IMR-90 (cell line): Measurements from ENCODE around the gene MEGF6. TPM values are rescaled to one million over a fixed set of nuclear protein-coding genes. Genes with fewer than 3 reads are reported as not detected.

Experiments
- ATAC-seq: fragments of 200-7000 bp; cut with Tn5 transposase; 2 replicates; pipeline ENCODE4 v1.9.1; 2020; ENCODE audit warnings: low read depth, mild to moderate bottlenecking, moderate library complexity
- BruUV-seq: library from RNA; stranded (reverse); fragments of 400-500 nt; replicated peaks from 2 replicates; lab custom pipeline; 2021; lab: Mats Ljungman, UMichigan
- CTCF ChIA-PET: fragments of 300-600 bp; formaldehyde crosslinking; extraction: SDS; loops from one replicate; lab custom pipeline; 2021; ENCODE audit warnings: antibody characterized with exemption; lab: Yijun Ruan, JAX
- POLR2A ChIA-PET: fragments of 300-600 bp; sonication (Branson Sonifier 250); formaldehyde crosslinking; loops from one replicate; lab custom pipeline; 2022; ENCODE audit warnings: antibody characterized with exemption; ENCODE audit not compliant: unreplicated experiment; lab: Charles Lee
- DNase-seq: peaks from one replicate; pipeline ENCODE4 v3.0.0; 2013
- H2AFZ ChIP-seq: replicated peaks from 2 replicates; pipeline ENCODE3; 2013; ENCODE audit warnings: low read length, mild to moderate bottlenecking; ENCODE audit not compliant: poor library complexity
- H2AK5ac ChIP-seq: 2 replicates; pipeline ENCODE4 v1.6.1; 2013; ENCODE audit warnings: low read depth, low read length, inconsistent platforms
- H2AK9ac ChIP-seq: replicated peaks from 2 replicates; pipeline ENCODE3; 2013; ENCODE audit warnings: mild to moderate bottlenecking, low read depth, low read length, moderate library complexity; ENCODE audit not compliant: poor library complexity
- H2BK120ac ChIP-seq: 2 replicates; pipeline ENCODE4 v1.6.1; 2013; ENCODE audit warnings: low read depth, low read length, inconsistent platforms
- H2BK15ac ChIP-seq: 3 replicates; pipeline ENCODE4 v1.6.1; 2013; ENCODE audit warnings: low read depth, low read length, inconsistent platforms
- H2BK20ac ChIP-seq: 2 replicates; pipeline ENCODE4 v1.6.1; 2013; ENCODE audit warnings: low read depth, mild to moderate bottlenecking, inconsistent platforms, low read length, moderate library complexity
- H2BK5ac ChIP-seq: 2 replicates; pipeline ENCODE4 v1.6.1; 2013; ENCODE audit warnings: mild to moderate bottlenecking, low read depth, low read length, inconsistent platforms; ENCODE audit not compliant: poor library complexity, severe bottlenecking
- H3K14ac ChIP-seq: replicated peaks from 2 replicates; pipeline ENCODE4 v1.6.1; 2013; ENCODE audit warnings: low read depth, low read length, inconsistent platforms
- H3K18ac ChIP-seq: 2 replicates; pipeline ENCODE4 v1.6.1; 2013; ENCODE audit warnings: low read depth, low read length, control low read depth
- H3K23ac ChIP-seq: 2 replicates; pipeline ENCODE4 v1.6.1; 2013; ENCODE audit warnings: low read depth, low read length, inconsistent platforms
- H3K27ac ChIP-seq: 2 replicates; pipeline ENCODE4 v1.5.1; 2013; ENCODE audit warnings: mild to moderate bottlenecking, control low read depth, low read length; ENCODE audit not compliant: insufficient read depth
- H3K27me3 ChIP-seq: 2 replicates; pipeline ENCODE4 v1.6.1; 2013; ENCODE audit warnings: low read length; ENCODE audit not compliant: control insufficient read depth, insufficient read depth
- H3K36me3 ChIP-seq: 2 replicates; pipeline ENCODE4 v1.6.1; 2013; ENCODE audit warnings: low read length, mixed read lengths; ENCODE audit not compliant: control insufficient read depth, insufficient read depth
- H3K4ac ChIP-seq: 2 replicates; pipeline ENCODE4 v1.6.1; 2013; ENCODE audit warnings: low read depth, low read length, inconsistent platforms
- H3K4me1 ChIP-seq: 2 replicates; pipeline ENCODE4 v1.6.1; 2013; ENCODE audit warnings: low read length, mixed read lengths; ENCODE audit not compliant: control insufficient read depth, insufficient read depth
- H3K4me2 ChIP-seq: 2 replicates; pipeline ENCODE4 v1.6.1; 2013; ENCODE audit warnings: low read depth, mild to moderate bottlenecking, control low read depth, low read length, moderate library complexity
- H3K4me3 ChIP-seq: 2 replicates; pipeline ENCODE4 v1.5.1; 2013; ENCODE audit warnings: low read depth, mild to moderate bottlenecking, control low read depth, low read length, moderate library complexity; ENCODE audit not compliant: insufficient read depth
- H3K56ac ChIP-seq: 2 replicates; pipeline ENCODE4 v1.6.1; 2013; ENCODE audit warnings: low read length, inconsistent platforms; ENCODE audit not compliant: insufficient read depth; ENCODE audit errors: extremely low read depth
- H3K79me1 ChIP-seq, 2 experiments: 2 replicates each; pipeline ENCODE4 v1.6.1; 2013; ENCODE audit warnings: low read length in 2 of 2, inconsistent platforms in 1 of 2, low read depth in 1 of 2
- H3K9ac ChIP-seq: 2 replicates; pipeline ENCODE4 v1.6.1; 2013; ENCODE audit warnings: low read depth, low read length, control low read depth
- H3K9me1 ChIP-seq: 2 replicates; pipeline ENCODE4 v1.6.1; 2013; ENCODE audit warnings: low read length, inconsistent platforms; ENCODE audit not compliant: insufficient read depth
- H3K9me3 ChIP-seq: 2 replicates; pipeline ENCODE4 v1.6.1; 2013; ENCODE audit warnings: low read length; ENCODE audit not compliant: control insufficient read depth, insufficient read depth
- H4K20me1 ChIP-seq: 2 replicates; pipeline ENCODE4 v1.6.1; 2013; ENCODE audit warnings: low read length, inconsistent platforms; ENCODE audit not compliant: insufficient read depth
- H4K5ac ChIP-seq: 2 replicates; pipeline ENCODE4 v1.6.1; 2013; ENCODE audit warnings: mild to moderate bottlenecking, low read depth, low read length, control low read depth
- H4K8ac ChIP-seq, 2 experiments: 2 replicates each; pipeline ENCODE4 v1.6.1; 2013; ENCODE audit warnings: low read depth in 2 of 2, low read length in 2 of 2, control low read depth in 1 of 2, inconsistent platforms in 1 of 2
- H4K91ac ChIP-seq: 2 replicates; pipeline ENCODE4 v1.6.1; 2013; ENCODE audit warnings: low read depth, low read length, inconsistent platforms; ENCODE audit not compliant: insufficient read depth
- BHLHE40 ChIP-seq: fragments of 150-350 bp; IDR thresholded peaks from 2 replicates; pipeline ENCODE4 v1.6.1; 2016; ENCODE audit warnings: mild to moderate bottlenecking, low read depth, low read length
- CEBPB ChIP-seq: IDR thresholded peaks from 2 replicates; pipeline ENCODE4 v1.6.1; 2012; ENCODE audit warnings: low read depth, low read length, improper control_type of control experiment
- CHD1 ChIP-seq: IDR thresholded peaks from 2 replicates; pipeline ENCODE4 v1.6.1; 2012; ENCODE audit warnings: low read depth, low read length, improper control_type of control experiment
- CTCF ChIP-seq: conservative IDR thresholded peaks from 2 replicates; pipeline ENCODE4 v1.5.1; 2012; ENCODE audit warnings: mild to moderate bottlenecking, low read depth, low read length, improper control_type of control experiment
- FOS ChIP-seq: fragments of 150-350 bp; IDR thresholded peaks from 2 replicates; pipeline ENCODE4 v1.6.1; 2016; ENCODE audit warnings: low read depth, low read length
- MAZ ChIP-seq: IDR thresholded peaks from 2 replicates; pipeline ENCODE4 v1.6.1; 2012; ENCODE audit warnings: low read depth, mild to moderate bottlenecking, low read length, improper control_type of control experiment, moderate library complexity, borderline replicate concordance
- NFE2L2 ChIP-seq: fragments of 150-350 bp; IDR thresholded peaks from 2 replicates; pipeline ENCODE4 v1.6.1; 2016; ENCODE audit warnings: low read depth, mild to moderate bottlenecking, low read length
- RAD21 ChIP-seq: IDR thresholded peaks from 2 replicates; pipeline ENCODE4 v1.6.1; 2012; ENCODE audit warnings: low read length, improper control_type of control experiment
- RCOR1 ChIP-seq: IDR thresholded peaks from 2 replicates; pipeline ENCODE4 v1.6.1; 2012; ENCODE audit warnings: mild to moderate bottlenecking, low read length, improper control_type of control experiment; ENCODE audit not compliant: insufficient replicate concordance
- RFX5 ChIP-seq: IDR thresholded peaks from 2 replicates; pipeline ENCODE4 v1.8.0; 2012; ENCODE audit warnings: low read depth, mild to moderate bottlenecking, low read length, moderate library complexity
- SMC3 ChIP-seq: fragments of 150-350 bp; IDR thresholded peaks from 2 replicates; pipeline ENCODE4 v1.6.1; 2016; ENCODE audit warnings: low read depth, mild to moderate bottlenecking, antibody characterized with exemption, low read length, moderate library complexity
- WGBS, 2 experiments: methylation state at CpG; one replicate each; pipeline versions ENCODE4 v1.1.5 to v1.1.7; 2013; ENCODE audit warnings: missing lambda C conversion rate in 2 of 2; ENCODE audit not compliant: insufficient read length in 1 of 2; ENCODE audit errors: extremely low coverage in 2 of 2; 5-methylcytosine and 5-hydroxymethylcytosine counted together
- dilution Hi-C: fragments of 300-500 bp; cut with HindIII; formaldehyde crosslinking; loops from one replicate; pipeline ENCODE4 v1.14.3; 2018; ENCODE audit warnings: low sequenced_read_pairs; ENCODE audit not compliant: unreplicated experiment
- in situ Hi-C: fragments of 300-500 bp; cut with MboI; formaldehyde crosslinking; loops from 3 replicates; pipeline ENCODE4 v1.14.3; 2019; ENCODE audit warnings: low sequenced_read_pairs, inconsistent platforms, mixed read lengths
- intact Hi-C: fragments of 100-400 bp; cut with micrococcal nuclease; formaldehyde crosslinking; loops from 2 replicates; pipeline ENCODE4 v1.10.0; 2022
- polyA plus RNA-seq, 3 experiments: library from polyadenylated mRNA; depleted of rRNA; stranded (reverse); fragments of >200 nt; gene quantifications; 2 replicates each; pipeline ENCODE4 v1.2.3, GENCODE V29; 2012; ENCODE audit warnings: low replicate concordance in 1 of 3
- total RNA-seq: library from RNA; depleted of rRNA; stranded (reverse); fragments of >200 nt; gene quantifications from 2 replicates; pipeline ENCODE4 v1.2.3, GENCODE V29; 2012
- TF ChIP-seq, protein P1 (sequence below): fragments of 150-350 bp; IDR thresholded peaks from 2 replicates; pipeline ENCODE4 v1.6.1; 2017; ENCODE audit warnings: mild to moderate bottlenecking, antibody characterized with exemption, low read length, low read depth
- TF ChIP-seq, protein P2 (sequence below): fragments of 150-350 bp; IDR thresholded peaks from 2 replicates; pipeline ENCODE4 v1.6.1; 2016; ENCODE audit warnings: low read depth, mild to moderate bottlenecking, low read length, moderate library complexity, borderline replicate concordance

MEGF6 gene
- total and polyA plus RNA-seq, 2 of the 4 experiments (the other 2 are of a cell fraction) = 0.72 to 4.1 TPM

DNA sequence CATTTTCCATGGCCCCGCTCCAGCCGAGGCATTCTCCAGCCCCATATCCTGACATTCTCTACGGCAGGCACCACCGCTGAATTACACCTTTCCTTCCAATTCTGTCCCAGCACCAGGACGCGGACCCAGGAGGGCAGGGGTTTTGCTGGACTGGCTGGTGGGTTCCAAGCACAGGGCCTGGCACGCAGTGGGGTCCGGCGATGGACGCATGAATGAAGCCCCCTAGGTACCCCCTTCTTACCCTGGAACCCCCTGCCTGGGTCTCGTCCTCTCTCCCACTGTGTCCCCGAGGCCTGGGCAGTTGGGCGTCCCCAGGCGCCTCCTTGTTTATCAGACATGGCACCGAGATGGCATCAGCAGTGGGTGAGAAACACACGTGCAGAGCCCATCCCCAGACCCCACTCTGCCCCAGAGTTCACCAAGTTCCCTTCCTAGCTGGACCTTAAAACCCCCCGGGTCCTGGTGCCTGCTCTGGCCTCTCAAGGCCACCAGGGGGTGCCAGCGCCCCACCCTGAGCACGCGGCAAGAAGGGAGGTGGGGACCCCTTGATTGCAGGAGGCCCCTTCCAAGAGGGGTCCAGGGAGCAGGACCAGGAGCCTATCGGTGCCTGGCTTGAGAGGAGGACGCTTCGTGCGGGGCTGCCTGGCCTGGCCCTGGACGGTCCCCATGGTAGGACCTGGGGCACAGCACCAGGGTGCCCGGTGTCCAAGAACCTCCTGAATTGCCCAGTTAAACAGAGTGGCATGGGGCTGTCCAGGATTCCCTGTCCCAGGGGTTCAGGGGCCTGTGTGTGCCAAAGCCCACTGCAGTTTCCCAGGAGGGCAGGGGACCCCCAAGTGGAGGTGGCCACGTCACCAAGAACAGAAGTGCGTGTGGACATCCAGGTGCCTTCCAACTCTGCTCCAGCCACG lies 46.1 kb downstream of the MEGF6 start:
- Histone ChIP-seq H3K14ac (no peak overlapping the region), H4K91ac (no peak overlapping the region), H3K4me2 (no peak overlapping the region), H3K36me3 (no peaks in the 10 kb centered on the region), H3K4me3 (no peak overlapping the region), H4K8ac (no peak overlapping the region), H3K18ac (no peak overlapping the region), H3K9me1 (no peaks in the 10 kb centered on the region), H4K20me1 (no peaks in the 10 kb centered on the region), H3K23ac (no peak overlapping the region), H3K4ac (no peak overlapping the region), H3K56ac (no peak overlapping the region), H2AK5ac (no peak overlapping the region), H3K9me3 (no peaks in the 10 kb centered on the region), H3K79me1 (no peaks in the 10 kb centered on the region), H2AK9ac (no peak overlapping the region), H3K27ac (no peak overlapping the region), H2BK120ac (no peak overlapping the region), H2AFZ (no peak overlapping the region), H3K27me3 (peaks cover 14% of the 10 kb centered on the region), H3K9ac (no peak overlapping the region), H2BK15ac (no peak overlapping the region), H2BK20ac (no peak overlapping the region), H3K4me1 (no peaks in the 10 kb centered on the region), H4K5ac (no peak overlapping the region), H2BK5ac (no peak overlapping the region)
- no TSS peak for BruUV-seq
- in situ Hi-C loops = no loop called here
- ATAC-seq (peak; percentile 85), DNase-seq (peak; percentile 10)
- POLR2A ChIA-PET = no interaction called here
- 39% methylated on average over 10 of the region's 29 CpGs; no CpG with 5 or more reads in 1 of the 2 experiments for WGBS, 2 experiments
- CTCF ChIA-PET = interaction anchor here (0.6 to 3.5 kb wide), 6 partner anchors 9 to 237 kb away, joined by 3 to 20 read pairs (median 4); no protein-coding TSS in a partner anchor
- intact Hi-C loops = loop anchor here (1.0 to 10.0 kb wide), 4 partner anchors 50 to 160 kb away; no protein-coding TSS in a partner anchor
- dilution Hi-C loops = no loop called here
- TF ChIP-seq SMC3 = peak; percentile 90
- no peak for TF ChIP-seq CHD1
- peak; percentile 91 for TF ChIP-seq CTCF
- TF ChIP-seq FOS = no peak
- no peak for TF ChIP-seq BHLHE40
- TF ChIP-seq, protein P1, sequence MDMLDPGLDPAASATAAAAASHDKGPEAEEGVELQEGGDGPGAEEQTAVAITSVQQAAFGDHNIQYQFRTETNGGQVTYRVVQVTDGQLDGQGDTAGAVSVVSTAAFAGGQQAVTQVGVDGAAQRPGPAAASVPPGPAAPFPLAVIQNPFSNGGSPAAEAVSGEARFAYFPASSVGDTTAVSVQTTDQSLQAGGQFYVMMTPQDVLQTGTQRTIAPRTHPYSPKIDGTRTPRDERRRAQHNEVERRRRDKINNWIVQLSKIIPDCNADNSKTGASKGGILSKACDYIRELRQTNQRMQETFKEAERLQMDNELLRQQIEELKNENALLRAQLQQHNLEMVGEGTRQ = no peak
- TF ChIP-seq MAZ = 0 out of 2 replicates have a peak, but pooled peaks have one; percentile 34
- no peak for TF ChIP-seq RCOR1
- TF ChIP-seq CEBPB = no peak
- no peak for TF ChIP-seq NFE2L2
- TF ChIP-seq, protein P2, sequence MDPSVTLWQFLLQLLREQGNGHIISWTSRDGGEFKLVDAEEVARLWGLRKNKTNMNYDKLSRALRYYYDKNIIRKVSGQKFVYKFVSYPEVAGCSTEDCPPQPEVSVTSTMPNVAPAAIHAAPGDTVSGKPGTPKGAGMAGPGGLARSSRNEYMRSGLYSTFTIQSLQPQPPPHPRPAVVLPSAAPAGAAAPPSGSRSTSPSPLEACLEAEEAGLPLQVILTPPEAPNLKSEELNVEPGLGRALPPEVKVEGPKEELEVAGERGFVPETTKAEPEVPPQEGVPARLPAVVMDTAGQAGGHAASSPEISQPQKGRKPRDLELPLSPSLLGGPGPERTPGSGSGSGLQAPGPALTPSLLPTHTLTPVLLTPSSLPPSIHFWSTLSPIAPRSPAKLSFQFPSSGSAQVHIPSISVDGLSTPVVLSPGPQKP = no peak
- TF ChIP-seq RAD21 = peak; percentile 91
- no peak for TF ChIP-seq RFX5
